Neural progenitor cell (in vitro differentiated cells): ENCODE data around the gene OPALIN. TPM values are rescaled to one million over a fixed set of nuclear protein-coding genes. Genes with fewer than 3 reads are reported as not detected.

Experiments used
- DNase-seq: peaks from one replicate; pipeline ENCODE4 v3.0.0-alpha.2; 2016; ENCODE audit warnings: low spot score
- H2AFZ ChIP-seq: fragments of 200-600 bp; sonication (generic); replicated peaks from 2 replicates; pipeline ENCODE4 v1.6.1; 2016; ENCODE audit warnings: antibody characterized with exemption
- H3F3A ChIP-seq: fragments of 200-600 bp; sonication (generic); 2 replicates; pipeline ENCODE4 v1.6.1; 2016; ENCODE audit warnings: antibody characterized with exemption, low read depth
- H3K27ac ChIP-seq: fragments of 200-600 bp; sonication (generic); 2 replicates; pipeline ENCODE4 v1.5.1; 2016; ENCODE audit warnings: mild to moderate bottlenecking
- H3K27me3 ChIP-seq: fragments of 200-600 bp; sonication (generic); 2 replicates; pipeline ENCODE4 v1.6.1; 2016; ENCODE audit warnings: mild to moderate bottlenecking, moderate library complexity
- H3K36me3 ChIP-seq: fragments of 200-600 bp; sonication (generic); 2 replicates; pipeline ENCODE4 v1.5.1; 2016
- H3K4me1 ChIP-seq: fragments of 200-600 bp; sonication (generic); 2 replicates; pipeline ENCODE4 v1.6.1; 2016; ENCODE audit warnings: mixed run types
- H3K4me2 ChIP-seq: fragments of 200-600 bp; sonication (generic); 2 replicates; pipeline ENCODE4 v1.6.1; 2016
- H3K4me3 ChIP-seq: fragments of 200-600 bp; sonication (generic); 2 replicates; pipeline ENCODE4 v1.5.1; 2016
- H3K79me2 ChIP-seq: fragments of 200-600 bp; sonication (generic); 2 replicates; pipeline ENCODE4 v1.6.1; 2016; ENCODE audit warnings: low read depth
- H3K9ac ChIP-seq: fragments of 200-600 bp; sonication (generic); 2 replicates; pipeline ENCODE4 v1.6.1; 2016
- H3K9me3 ChIP-seq: fragments of 200-600 bp; sonication (generic); 2 replicates; pipeline ENCODE4 v1.5.1; 2016; ENCODE audit warnings: low read depth
- H4K20me1 ChIP-seq: fragments of 200-600 bp; sonication (generic); 2 replicates; pipeline ENCODE4 v1.6.1; 2016; ENCODE audit warnings: low read depth
- H3K27ac Mint-ChIP-seq: 3 replicates; pipeline ENCODE4 v1.8.0; 2021; ENCODE audit warnings: mixed read lengths
- H3K27me3 Mint-ChIP-seq: 2 replicates; pipeline ENCODE4 v1.8.0; 2022; ENCODE audit warnings: low read depth, mild to moderate bottlenecking, inconsistent platforms, moderate library complexity, mixed read lengths; ENCODE audit not compliant: insufficient read depth
- H3K36me3 Mint-ChIP-seq: 3 replicates; pipeline ENCODE4 v1.8.0; 2021; ENCODE audit warnings: mixed read lengths
- H3K4me1 Mint-ChIP-seq: 3 replicates; pipeline ENCODE4 v1.8.0; 2021; ENCODE audit warnings: mixed read lengths
- H3K4me3 Mint-ChIP-seq: 3 replicates; pipeline ENCODE4 v1.8.0; 2021; ENCODE audit warnings: mild to moderate bottlenecking, moderate library complexity, mixed read lengths
- H3K9me3 Mint-ChIP-seq: 3 replicates; pipeline ENCODE4 v1.8.0; 2020; ENCODE audit warnings: mixed read lengths
- EZH2 ChIP-seq: fragments of 200-600 bp; sonication (generic); IDR thresholded peaks from 2 replicates; pipeline ENCODE4 v1.6.1; 2017; ENCODE audit warnings: antibody characterized with exemption, mild to moderate bottlenecking, moderate library complexity
- EZH2phosphoT487 ChIP-seq: fragments of 200-600 bp; sonication (generic); IDR thresholded peaks from 2 replicates; pipeline ENCODE4 v1.6.1; 2017; ENCODE audit warnings: antibody characterized with exemption
- total RNA-seq: library from RNA; depleted of rRNA; stranded (reverse); fragments of >200 nt; gene quantifications from 2 replicates; pipeline ENCODE4 v1.2.3, GENCODE V29; 2015; ENCODE audit warnings: low replicate concordance
- TF ChIP-seq, protein P1 (sequence below): fragments of 200-600 bp; sonication (generic); IDR thresholded peaks from 2 replicates; pipeline ENCODE4 v1.5.1; 2017; ENCODE audit warnings: antibody characterized with exemption, mild to moderate bottlenecking

Gene OPALIN
- total RNA-seq, 1 donor from 2014 or later = not detected

- Histone ChIP-seq H3F3A (no peaks in the 10 kb centered on the region), H4K20me1 (no peaks in the 10 kb centered on the region), H3K4me1 (no peaks in the 10 kb centered on the region), H3K27ac (no peak overlapping the region), H3K4me3 (no peak overlapping the region), H3K27me3 (peaks cover 4% of the 10 kb centered on the region), H3K9me3 (no peaks in the 10 kb centered on the region), H3K79me2 (no peaks in the 10 kb centered on the region), H3K9ac (no peak overlapping the region), H2AFZ (no peak overlapping the region), H3K4me2 (no peak overlapping the region), H3K36me3 (no peaks in the 10 kb centered on the region)
- TF ChIP-seq EZH2phosphoT487 (no peak), EZH2 (no peak)
- TF ChIP-seq, protein P1, sequence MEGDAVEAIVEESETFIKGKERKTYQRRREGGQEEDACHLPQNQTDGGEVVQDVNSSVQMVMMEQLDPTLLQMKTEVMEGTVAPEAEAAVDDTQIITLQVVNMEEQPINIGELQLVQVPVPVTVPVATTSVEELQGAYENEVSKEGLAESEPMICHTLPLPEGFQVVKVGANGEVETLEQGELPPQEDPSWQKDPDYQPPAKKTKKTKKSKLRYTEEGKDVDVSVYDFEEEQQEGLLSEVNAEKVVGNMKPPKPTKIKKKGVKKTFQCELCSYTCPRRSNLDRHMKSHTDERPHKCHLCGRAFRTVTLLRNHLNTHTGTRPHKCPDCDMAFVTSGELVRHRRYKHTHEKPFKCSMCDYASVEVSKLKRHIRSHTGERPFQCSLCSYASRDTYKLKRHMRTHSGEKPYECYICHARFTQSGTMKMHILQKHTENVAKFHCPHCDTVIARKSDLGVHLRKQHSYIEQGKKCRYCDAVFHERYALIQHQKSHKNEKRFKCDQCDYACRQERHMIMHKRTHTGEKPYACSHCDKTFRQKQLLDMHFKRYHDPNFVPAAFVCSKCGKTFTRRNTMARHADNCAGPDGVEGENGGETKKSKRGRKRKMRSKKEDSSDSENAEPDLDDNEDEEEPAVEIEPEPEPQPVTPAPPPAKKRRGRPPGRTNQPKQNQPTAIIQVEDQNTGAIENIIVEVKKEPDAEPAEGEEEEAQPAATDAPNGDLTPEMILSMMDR = no peak
- Mint-ChIP-seq H3K4me1 (no peaks in the 10 kb centered on the region), H3K27ac (no peak overlapping the region), H3K27me3 (peaks cover 6% of the 10 kb centered on the region), H3K4me3 (no peak overlapping the region), H3K9me3 (no peaks in the 10 kb centered on the region), H3K36me3 (peaks cover 2% of the 10 kb centered on the region)
- no peak for DNase-seq
Measured at GRCh38 chr10:96390460-96390864, 31.7 kb upstream of the OPALIN start.

DNA sequence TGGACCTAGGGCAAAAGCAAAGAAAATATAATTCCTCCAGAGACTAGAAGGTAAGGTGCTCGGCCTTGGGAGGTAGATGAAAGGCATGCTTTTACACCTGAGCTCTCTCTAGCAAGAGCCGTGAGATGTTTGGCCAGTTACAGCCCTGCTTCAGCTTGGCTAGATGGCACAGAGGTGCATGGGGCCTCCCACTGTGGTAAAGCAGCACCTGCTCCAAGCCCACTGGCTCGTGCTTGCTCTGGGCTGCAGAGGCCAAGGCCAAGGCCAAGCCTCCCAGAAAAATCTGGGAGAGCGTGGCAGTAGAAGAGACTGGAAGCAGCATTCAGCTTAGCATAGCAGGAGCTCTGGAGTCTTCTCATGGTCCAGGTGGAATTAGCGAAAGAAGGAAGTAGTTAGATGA lies 31.0 kb upstream of the OPALIN start:
- Histone ChIP-seq H2AFZ (no peak overlapping the region), H4K20me1 (no peaks in the 10 kb centered on the region), H3K4me2 (no peak overlapping the region), H3K9ac (no peak overlapping the region), H3K4me3 (no peak overlapping the region), H3K79me2 (no peaks in the 10 kb centered on the region), H3K27me3 (no peaks in the 10 kb centered on the region), H3K27ac (no peak overlapping the region), H3F3A (no peaks in the 10 kb centered on the region), H3K36me3 (no peaks in the 10 kb centered on the region), H3K4me1 (no peaks in the 10 kb centered on the region), H3K9me3 (no peaks in the 10 kb centered on the region)
- H3K27ac Mint-ChIP-seq = no peak overlapping the region
- H3K4me1 Mint-ChIP-seq = no peaks in the 10 kb centered on the region
- H3K36me3 Mint-ChIP-seq = peaks cover 2% of the 10 kb centered on the region
- peaks cover 6% of the 10 kb centered on the region for H3K27me3 Mint-ChIP-seq
- H3K4me3 Mint-ChIP-seq = no peak overlapping the region
- TF ChIP-seq EZH2 = no peak
- TF ChIP-seq, protein P1 = no peak
- no peak for TF ChIP-seq EZH2phosphoT487
- no peak for DNase-seq
- no peaks in the 10 kb centered on the region for H3K9me3 Mint-ChIP-seq

DNA sequence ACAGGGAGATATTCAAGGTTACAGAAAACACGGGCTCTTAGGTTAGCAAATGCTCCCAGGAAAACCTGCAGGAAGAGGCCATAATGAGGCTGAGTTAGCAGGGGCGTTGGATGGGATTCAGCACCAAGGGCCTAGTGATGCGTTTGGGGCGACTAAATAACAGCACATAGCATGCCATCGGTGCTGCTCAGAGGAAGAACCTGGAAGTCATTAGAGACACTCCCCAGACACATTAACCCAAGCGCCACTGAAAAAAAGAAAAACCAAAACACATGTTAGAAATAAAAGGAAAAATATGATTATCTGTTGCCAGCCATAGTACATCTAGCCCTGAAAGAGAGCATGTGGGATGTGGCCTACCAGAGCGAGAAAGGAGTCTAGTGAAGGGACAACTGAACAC lies 28.8 kb upstream of the OPALIN start:
- H3K79me2 ChIP-seq = no peaks in the 10 kb centered on the region
- H3K4me3 ChIP-seq = no peak overlapping the region
- no peaks in the 10 kb centered on the region for H3K4me1 ChIP-seq
- H3K9ac ChIP-seq = no peak overlapping the region
- TF ChIP-seq, protein P1 = no peak
- no peak for TF ChIP-seq EZH2
- no peak for TF ChIP-seq EZH2phosphoT487
- no peak overlapping the region for H2AFZ ChIP-seq
- no peaks in the 10 kb centered on the region for H3F3A ChIP-seq
- H3K36me3 ChIP-seq = no peaks in the 10 kb centered on the region
- no peaks in the 10 kb centered on the region for H3K4me1 Mint-ChIP-seq
- no peak overlapping the region for H3K27ac ChIP-seq
- no peaks in the 10 kb centered on the region for H3K27me3 ChIP-seq
- no peaks in the 10 kb centered on the region for H3K9me3 ChIP-seq
- H3K27ac Mint-ChIP-seq = no peak overlapping the region
- no peak overlapping the region for H3K4me3 Mint-ChIP-seq
- H3K27me3 Mint-ChIP-seq = peaks cover 6% of the 10 kb centered on the region
- no peak for DNase-seq
- no peaks in the 10 kb centered on the region for H4K20me1 ChIP-seq
- peaks cover under 1% of the 10 kb centered on the region for H3K36me3 Mint-ChIP-seq
- H3K9me3 Mint-ChIP-seq = no peaks in the 10 kb centered on the region
- no peak overlapping the region for H3K4me2 ChIP-seq

DNA sequence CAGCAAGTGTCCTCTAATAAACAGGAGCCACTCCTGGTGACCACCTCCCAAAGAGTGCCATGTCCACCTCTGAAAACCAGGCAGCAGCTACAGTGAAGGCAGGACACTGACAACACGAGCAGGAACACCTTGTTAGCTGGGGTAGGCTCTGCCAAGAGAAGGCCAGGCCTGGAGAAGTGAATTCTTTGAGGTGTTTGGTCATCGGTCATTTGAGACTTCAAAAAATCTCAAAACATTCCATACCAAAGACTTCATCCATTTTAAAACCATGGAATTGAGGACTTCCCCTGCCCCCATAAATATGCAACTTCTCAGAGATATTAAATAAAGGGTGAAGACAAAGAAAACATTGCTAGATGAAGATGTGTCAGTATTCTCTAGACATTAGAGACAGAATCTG lies 28.4 kb upstream of the OPALIN start:
- Mint-ChIP-seq H3K36me3 (no peaks in the 10 kb centered on the region), H3K27ac (no peak overlapping the region), H3K4me3 (no peak overlapping the region), H3K27me3 (peaks cover 6% of the 10 kb centered on the region), H3K9me3 (no peaks in the 10 kb centered on the region), H3K4me1 (no peaks in the 10 kb centered on the region)
- Histone ChIP-seq H2AFZ (no peak overlapping the region), H3K4me2 (no peak overlapping the region), H3K27me3 (no peaks in the 10 kb centered on the region), H3K4me1 (no peaks in the 10 kb centered on the region), H3K27ac (no peak overlapping the region), H4K20me1 (no peaks in the 10 kb centered on the region), H3K9me3 (no peaks in the 10 kb centered on the region), H3K4me3 (no peak overlapping the region), H3K36me3 (no peaks in the 10 kb centered on the region), H3K79me2 (no peaks in the 10 kb centered on the region), H3K9ac (no peak overlapping the region), H3F3A (no peaks in the 10 kb centered on the region)
- DNase-seq = no peak
- TF ChIP-seq EZH2 (no peak), EZH2phosphoT487 (no peak)
- TF ChIP-seq, protein P1 = no peak
